HEK293 (cell line): ENCODE measurements around the gene CHST9.

Source experiments
- CTCF ChIP-seq: fragments of 450-650 bp; formaldehyde crosslinking; IDR thresholded peaks from 2 replicates; pipeline ENCODE4 v1.5.1; 2016; ENCODE audit warnings: missing biosample characterization, missing genetic modification characterization
- FEZF1 ChIP-seq: fragments of 450-650 bp; formaldehyde crosslinking; IDR thresholded peaks from 2 replicates; pipeline ENCODE4 v1.5.1; 2016; ENCODE audit warnings: missing biosample characterization, missing genetic modification characterization
- ZBTB17 ChIP-seq: fragments of 450-650 bp; formaldehyde crosslinking; IDR thresholded peaks from 2 replicates; pipeline ENCODE4 v1.5.1; 2016; ENCODE audit warnings: missing biosample characterization, missing genetic modification characterization
- ZNF121 ChIP-seq: fragments of 450-650 bp; formaldehyde crosslinking; IDR thresholded peaks from 2 replicates; pipeline ENCODE4 v1.5.1; 2016; ENCODE audit warnings: missing biosample characterization, missing genetic modification characterization
- ZNF394 ChIP-seq: fragments of 450-650 bp; formaldehyde crosslinking; IDR thresholded peaks from 2 replicates; pipeline ENCODE4 v1.5.1; 2016; ENCODE audit warnings: missing biosample characterization, missing genetic modification characterization, mild to moderate bottlenecking, moderate library complexity, borderline replicate concordance
- ZNF530 ChIP-seq: fragments of 450-650 bp; formaldehyde crosslinking; IDR thresholded peaks from 2 replicates; pipeline ENCODE4 v1.5.1; 2016; ENCODE audit warnings: low read depth, missing biosample characterization, missing genetic modification characterization
- ZNF792 ChIP-seq: fragments of 450-650 bp; formaldehyde crosslinking; IDR thresholded peaks from 2 replicates; pipeline ENCODE4 v1.5.1; 2016; ENCODE audit warnings: missing biosample characterization, missing genetic modification characterization
- TF ChIP-seq, protein P1 (sequence below): fragments of 450-650 bp; formaldehyde crosslinking; IDR thresholded peaks from 2 replicates; pipeline ENCODE4 v1.5.1; 2016; ENCODE audit warnings: missing biosample characterization, missing genetic modification characterization

DNA sequence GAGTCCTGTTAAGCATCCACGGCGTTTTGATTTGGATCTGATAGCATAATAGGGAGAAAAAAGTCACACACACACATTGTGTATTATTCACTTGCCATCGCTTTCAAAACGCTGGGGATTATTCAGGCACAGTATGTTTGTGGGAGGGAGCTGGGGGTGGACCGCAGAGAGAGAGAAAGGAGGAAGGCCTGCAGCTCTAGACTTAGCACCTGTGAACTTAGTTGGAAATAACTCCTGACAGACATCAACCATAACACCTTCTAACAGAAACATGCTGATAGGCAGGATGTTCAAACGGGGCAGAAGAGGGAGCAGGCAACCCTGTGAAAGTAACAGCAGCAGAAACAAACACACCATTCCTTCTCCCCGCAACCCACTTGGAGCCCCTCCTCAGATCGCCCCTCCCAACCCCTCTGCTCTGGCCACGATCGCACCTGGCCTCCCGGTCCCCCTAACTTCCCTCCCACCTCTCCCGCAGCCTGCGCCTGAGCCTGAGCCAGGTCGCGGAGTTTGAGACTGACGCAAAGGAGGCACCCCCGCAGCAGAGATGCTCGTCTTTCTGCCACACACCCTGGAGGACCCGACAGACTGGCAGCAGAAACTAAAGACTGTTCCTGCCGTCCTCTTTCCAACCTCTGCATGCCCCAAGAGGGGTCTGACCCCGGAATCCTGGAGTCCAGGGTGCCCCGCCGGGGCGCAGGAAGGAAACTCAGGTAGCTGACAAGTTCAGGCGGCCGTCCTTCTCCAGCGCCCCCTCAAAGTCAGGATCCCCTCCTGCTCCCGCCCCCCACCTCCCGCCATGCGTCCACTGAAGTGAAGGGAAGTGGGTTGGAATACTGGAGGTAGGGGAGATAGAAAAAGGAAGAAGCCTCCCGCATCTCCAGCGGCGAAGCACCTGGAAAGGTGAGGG is 738 bp downstream of the CHST9 start:
- TF ChIP-seq ZNF394, result no peak
- TF ChIP-seq CTCF, result no peak
- no peak for TF ChIP-seq ZNF530
- no peak for TF ChIP-seq FEZF1 (tag by site-specific recombination)
- peak; percentile 73; the same call in 1 of the 2 replicates for TF ChIP-seq ZBTB17
- no peak for TF ChIP-seq ZNF792 (tag by site-specific recombination)
- TF ChIP-seq, protein P1, sequence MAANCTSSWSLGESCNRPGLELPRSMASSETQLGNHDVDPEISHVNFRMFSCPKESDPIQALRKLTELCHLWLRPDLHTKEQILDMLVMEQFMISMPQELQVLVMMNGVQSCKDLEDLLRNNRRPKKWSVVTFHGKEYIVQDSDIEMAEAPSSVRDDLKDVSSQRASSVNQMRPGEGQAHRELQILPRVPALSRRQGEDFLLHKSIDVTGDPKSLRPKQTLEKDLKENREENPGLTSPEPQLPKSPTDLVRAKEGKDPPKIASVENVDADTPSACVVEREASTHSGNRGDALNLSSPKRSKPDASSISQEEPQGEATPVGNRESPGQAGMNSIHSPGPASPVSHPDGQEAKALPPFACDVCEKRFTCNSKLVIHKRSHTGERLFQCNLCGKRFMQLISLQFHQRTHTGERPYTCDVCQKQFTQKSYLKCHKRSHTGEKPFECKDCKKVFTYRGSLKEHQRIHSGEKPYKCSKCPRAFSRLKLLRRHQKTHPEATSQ (tag by site-specific recombination), result no peak
- TF ChIP-seq ZNF121, result no peak
